Loucy (cell line): ENCODE measurements around the gene TGFBR3.

Experiments
- H2AFZ ChIP-seq: fragments of 200-600 bp; sonication (generic); 2 replicates; pipeline ENCODE4 v1.6.0; 2016; ENCODE audit warnings: antibody characterized with exemption, mild to moderate bottlenecking, low read length, moderate library complexity
- H3F3A ChIP-seq: fragments of 200-600 bp; 2 replicates; pipeline ENCODE4 v1.6.0; 2016; ENCODE audit warnings: antibody characterized with exemption, low read depth, mild to moderate bottlenecking
- H3K27me3 ChIP-seq: fragments of 200-600 bp; sonication (generic); 2 replicates; pipeline ENCODE4 v1.6.1; 2014; ENCODE audit warnings: low read length, mild to moderate bottlenecking; ENCODE audit not compliant: insufficient read depth, poor library complexity, severe bottlenecking
- H3K36me3 ChIP-seq: fragments of 200-600 bp; sonication (generic); 2 replicates; pipeline ENCODE4 v1.6.1; 2016; ENCODE audit warnings: low read length; ENCODE audit not compliant: insufficient read depth
- H3K4me1 ChIP-seq: fragments of 200-600 bp; sonication (generic); 2 replicates; pipeline ENCODE4 v1.5.1; 2014; ENCODE audit warnings: low read length, mild to moderate bottlenecking; ENCODE audit not compliant: insufficient read depth, poor library complexity, severe bottlenecking
- H3K4me2 ChIP-seq: fragments of 200-600 bp; sonication (generic); 2 replicates; pipeline ENCODE4 v1.6.0; 2014; ENCODE audit warnings: antibody characterized with exemption, low read length, low read depth, mild to moderate bottlenecking; ENCODE audit not compliant: poor library complexity, severe bottlenecking
- H3K4me3 ChIP-seq: fragments of 200-600 bp; sonication (generic); 2 replicates; pipeline ENCODE4 v1.5.1; 2014; ENCODE audit warnings: low read length, mild to moderate bottlenecking, mixed read lengths; ENCODE audit not compliant: poor library complexity, severe bottlenecking
- H3K79me2 ChIP-seq: fragments of 200-600 bp; sonication (generic); 2 replicates; pipeline ENCODE4 v1.6.1; 2014; ENCODE audit warnings: low read length; ENCODE audit not compliant: insufficient read depth
- H3K9ac ChIP-seq: fragments of 200-600 bp; sonication (generic); 2 replicates; pipeline ENCODE4 v1.6.0; 2014; ENCODE audit warnings: mild to moderate bottlenecking, low read depth, low read length, moderate library complexity; ENCODE audit not compliant: poor library complexity, severe bottlenecking
- H3K9me2 ChIP-seq: fragments of 200-600 bp; sonication (generic); replicated peaks from 2 replicates; pipeline ENCODE4 v1.6.1; 2016; ENCODE audit warnings: low read depth, low read length, mixed read lengths
- H3K9me3 ChIP-seq: fragments of 200-600 bp; sonication (generic); 2 replicates; pipeline ENCODE4 v1.6.1; 2014; ENCODE audit warnings: mild to moderate bottlenecking, antibody characterized with exemption, low read length, low read depth; ENCODE audit not compliant: insufficient read depth
- H4K20me1 ChIP-seq: fragments of 200-600 bp; sonication (generic); 2 replicates; pipeline ENCODE4 v1.6.0; 2014; ENCODE audit warnings: antibody characterized with exemption, low read length, mild to moderate bottlenecking; ENCODE audit not compliant: insufficient read depth, poor library complexity, severe bottlenecking
- CTCF ChIP-seq: fragments of 200-600 bp; sonication (generic); conservative IDR thresholded peaks from 2 replicates; pipeline ENCODE4 v1.5.1; 2014; ENCODE audit warnings: mild to moderate bottlenecking, antibody characterized with exemption, low read length
- EZH2phosphoT487 ChIP-seq: fragments of 200-600 bp; IDR thresholded peaks from 2 replicates; pipeline ENCODE4 v1.6.1; 2018; ENCODE audit warnings: antibody characterized with exemption, mild to moderate bottlenecking, moderate library complexity, borderline replicate concordance

The TGFBR3 gene

GRCh38 chr1:91790392-91790791 is 95.6 kb downstream of the TGFBR3 start:
- Histone ChIP-seq H3K9ac (no peak overlapping the region), H3K4me3 (no peak overlapping the region), H3K4me1 (peaks cover 31% of the 10 kb centered on the region), H2AFZ (no peak overlapping the region), H4K20me1 (no peaks in the 10 kb centered on the region), H3K4me2 (peak overlapping the region; percentile 39), H3K27me3 (no peaks in the 10 kb centered on the region), H3K9me3 (no peaks in the 10 kb centered on the region), H3K9me2 (no peaks in the 10 kb centered on the region), H3F3A (no peaks in the 10 kb centered on the region), H3K79me2 (no peaks in the 10 kb centered on the region), H3K36me3 (no peaks in the 10 kb centered on the region)
- TF ChIP-seq CTCF, result no peak

- Histone ChIP-seq H3K4me1 (peaks cover 31% of the 10 kb centered on the region), H3K79me2 (no peaks in the 10 kb centered on the region), H3K4me2 (no peak overlapping the region), H2AFZ (no peak overlapping the region), H3K36me3 (no peaks in the 10 kb centered on the region), H4K20me1 (no peaks in the 10 kb centered on the region), H3K9me2 (no peaks in the 10 kb centered on the region), H3K9ac (no peak overlapping the region), H3F3A (no peaks in the 10 kb centered on the region), H3K9me3 (no peaks in the 10 kb centered on the region), H3K4me3 (no peak overlapping the region), H3K27me3 (no peaks in the 10 kb centered on the region)
- TF ChIP-seq CTCF (no peak), EZH2phosphoT487 (no peak)
Observed at GRCh38 chr1:91789273-91789997, 96.5 kb downstream of the TGFBR3 start.

DNA sequence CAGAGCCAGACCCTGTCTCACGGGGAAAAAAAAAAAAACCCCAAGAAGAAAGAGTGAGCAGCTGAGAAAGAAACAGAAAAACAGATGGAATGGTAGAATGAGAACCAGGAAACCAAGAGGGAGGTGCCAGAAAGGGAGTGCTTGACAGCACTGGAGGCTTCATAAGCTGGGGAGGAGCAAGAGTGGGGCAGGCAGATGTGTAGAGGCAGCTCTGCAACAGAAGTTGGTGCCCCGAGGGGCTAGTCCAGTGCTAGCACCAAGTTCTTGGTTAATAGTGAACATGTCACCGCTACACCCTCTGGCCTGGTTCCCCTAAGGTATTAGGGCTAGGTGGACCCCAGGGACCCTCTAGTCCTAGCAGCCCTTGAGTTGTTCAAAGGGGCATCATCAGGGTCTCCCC is 98.0 kb downstream of the TGFBR3 start:
- no peaks in the 10 kb centered on the region for H3F3A ChIP-seq
- no peak overlapping the region for H3K4me2 ChIP-seq

More for the DNA sequence above, 98.0 kb downstream of the TGFBR3 start:
- Histone ChIP-seq H3K27me3 (no peaks in the 10 kb centered on the region), H3K4me1 (peaks cover 31% of the 10 kb centered on the region), H3K79me2 (no peaks in the 10 kb centered on the region), H3K9me2 (no peaks in the 10 kb centered on the region), H3K36me3 (no peaks in the 10 kb centered on the region), H2AFZ (no peak overlapping the region), H4K20me1 (no peaks in the 10 kb centered on the region), H3K4me3 (no peak overlapping the region), H3K9ac (no peak overlapping the region), H3K9me3 (no peaks in the 10 kb centered on the region)
- TF ChIP-seq EZH2phosphoT487 (no peak), CTCF (no peak)
